Measurements from ENCODE around the gene SLC22A5. TPM values are rescaled to one million over a fixed set of nuclear protein-coding genes. Genes with fewer than 3 reads are reported as not detected.

The SLC22A5 gene
- total RNA-seq, 2 donors from 2014 or later = 26.2 to 37.5 TPM

GRCh38 chr5:132342291-132343180 is 27.0 kb upstream of the SLC22A5 start:
- Histone ChIP-seq H3K27me3 (replicated peaks; ENCODE audit: insufficient read depth) (no peaks in the 10 kb centered on the region), H3K4me1 (replicated peaks) (no peaks in the 10 kb centered on the region), H3K36me3 (no peaks in the 10 kb centered on the region), H3K9me3 (no peaks in the 10 kb centered on the region), H3K4me3 (no peak overlapping the region), H3K27ac (no peak overlapping the region)
- intact Hi-C loops (cut with DNase I) = no loop called here
- no peak for TF ChIP-seq CTCF (IDR thresholded peaks at IDR 0.05)
- TF ChIP-seq POLR2A (IDR thresholded peaks at IDR 0.05) = no peak
- TF ChIP-seq POLR2AphosphoS5 (IDR thresholded peaks at IDR 0.05) = no peak
- DNase-seq (ENCODE audit: low spot score) = no peak
- WGBS = 86% methylated on average over 5 of the region's 5 CpGs

- DNase-seq (ENCODE audit: low spot score) = no peak
- Histone ChIP-seq H3K4me3 (no peak overlapping the region), H3K4me1 (replicated peaks) (no peaks in the 10 kb centered on the region), H3K27ac (no peak overlapping the region), H3K36me3 (peaks cover 3 to 7% of the 10 kb centered on the region in 2 donors), H3K27me3 (replicated peaks; ENCODE audit: insufficient read depth) (no peaks in the 10 kb centered on the region), H3K9me3 (no peaks in the 10 kb centered on the region)
- intact Hi-C loops (cut with DNase I) = no loop called here
- WGBS = 82% methylated on average over 5 of the region's 5 CpGs
- TF ChIP-seq CTCF (IDR thresholded peaks at IDR 0.05) (no peak), POLR2AphosphoS5 (IDR thresholded peaks at IDR 0.05) (no peak), POLR2A (IDR thresholded peaks at IDR 0.05) (no peak)
Observed at GRCh38 chr5:132344775-132345514, 24.6 kb upstream of the SLC22A5 start.

GRCh38 chr5:132353486-132353995 is 16.0 kb upstream of the SLC22A5 start:
- Histone ChIP-seq H3K4me1 (replicated peaks) (no peaks in the 10 kb centered on the region), H3K4me3 (no peak overlapping the region), H3K9me3 (no peaks in the 10 kb centered on the region), H3K27me3 (replicated peaks; ENCODE audit: insufficient read depth) (no peaks in the 10 kb centered on the region), H3K27ac (no peak overlapping the region), H3K36me3 (peaks cover 3 to 7% of the 10 kb centered on the region in 2 donors)
- TF ChIP-seq POLR2AphosphoS5 (IDR thresholded peaks at IDR 0.05) = no peak
- TF ChIP-seq CTCF (IDR thresholded peaks at IDR 0.05) = no peak
- no peak for TF ChIP-seq POLR2A (IDR thresholded peaks at IDR 0.05)
- intact Hi-C loops (cut with DNase I) = no loop called here
- WGBS = 100% methylated on average over 1 of the region's 1 CpG
- no peak for DNase-seq (ENCODE audit: low spot score)

- TF ChIP-seq CTCF (IDR thresholded peaks at IDR 0.05) (no peak), POLR2AphosphoS5 (IDR thresholded peaks at IDR 0.05) (no peak), POLR2A (IDR thresholded peaks at IDR 0.05) (no peak)
- WGBS = 81% methylated on average over 1 of the region's 1 CpG
- Histone ChIP-seq H3K9me3 (no peaks in the 10 kb centered on the region), H3K4me1 (replicated peaks) (no peaks in the 10 kb centered on the region), H3K36me3 (peaks cover 0 to under 1% of the 10 kb centered on the region in 2 donors), H3K27me3 (replicated peaks; ENCODE audit: insufficient read depth) (no peaks in the 10 kb centered on the region), H3K27ac (no peak overlapping the region), H3K4me3 (no peak overlapping the region)
- intact Hi-C loops (cut with DNase I) = no loop called here
- DNase-seq (ENCODE audit: low spot score) = no peak
Observed at GRCh38 chr5:132354381-132355139, 14.9 kb upstream of the SLC22A5 start.

All from prostate gland (tissue), 2 donors.